Measurements from ENCODE around the gene TMEM41A. TPM values are rescaled to one million over a fixed set of nuclear protein-coding genes. Genes with fewer than 3 reads are reported as not detected.

The TMEM41A gene
- total RNA-seq, 1 donor from 2014 or later: 15.9 TPM

DNA sequence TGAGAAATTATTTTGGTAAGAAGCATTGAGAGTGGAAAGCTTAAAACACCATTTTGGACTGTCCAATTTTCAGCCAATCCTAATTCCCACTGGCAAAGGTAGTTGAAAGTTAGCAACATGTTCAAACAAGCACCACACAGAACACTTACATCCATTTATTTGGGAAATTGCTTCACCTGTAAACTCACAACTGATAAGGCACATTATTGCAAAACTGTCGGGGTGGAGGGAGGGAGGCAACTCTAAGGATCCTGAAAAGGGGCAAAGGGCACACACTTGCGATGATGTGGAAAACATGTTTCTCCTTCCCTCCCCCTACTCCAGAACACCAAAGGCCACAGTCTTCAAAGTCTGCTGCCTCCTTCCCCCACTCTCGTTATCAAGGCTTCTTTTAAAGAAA is 9.4 kb downstream of the TMEM41A start:
- peaks cover 9% of the 10 kb centered on the region for H3K36me3 Mint-ChIP-seq (ENCODE audit: low read depth)
- no peaks in the 10 kb centered on the region for H3K4me1 Mint-ChIP-seq (ENCODE audit: low read depth)
- H3K27me3 Mint-ChIP-seq (ENCODE audit: low read depth): no peaks in the 10 kb centered on the region
- no peak overlapping the region for H3K4me3 Mint-ChIP-seq (ENCODE audit: unreplicated experiment)
- TF ChIP-seq, protein P1, sequence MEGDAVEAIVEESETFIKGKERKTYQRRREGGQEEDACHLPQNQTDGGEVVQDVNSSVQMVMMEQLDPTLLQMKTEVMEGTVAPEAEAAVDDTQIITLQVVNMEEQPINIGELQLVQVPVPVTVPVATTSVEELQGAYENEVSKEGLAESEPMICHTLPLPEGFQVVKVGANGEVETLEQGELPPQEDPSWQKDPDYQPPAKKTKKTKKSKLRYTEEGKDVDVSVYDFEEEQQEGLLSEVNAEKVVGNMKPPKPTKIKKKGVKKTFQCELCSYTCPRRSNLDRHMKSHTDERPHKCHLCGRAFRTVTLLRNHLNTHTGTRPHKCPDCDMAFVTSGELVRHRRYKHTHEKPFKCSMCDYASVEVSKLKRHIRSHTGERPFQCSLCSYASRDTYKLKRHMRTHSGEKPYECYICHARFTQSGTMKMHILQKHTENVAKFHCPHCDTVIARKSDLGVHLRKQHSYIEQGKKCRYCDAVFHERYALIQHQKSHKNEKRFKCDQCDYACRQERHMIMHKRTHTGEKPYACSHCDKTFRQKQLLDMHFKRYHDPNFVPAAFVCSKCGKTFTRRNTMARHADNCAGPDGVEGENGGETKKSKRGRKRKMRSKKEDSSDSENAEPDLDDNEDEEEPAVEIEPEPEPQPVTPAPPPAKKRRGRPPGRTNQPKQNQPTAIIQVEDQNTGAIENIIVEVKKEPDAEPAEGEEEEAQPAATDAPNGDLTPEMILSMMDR (IDR thresholded peaks at IDR 0.05): no peak
- no peak overlapping the region for H3K27ac Mint-ChIP-seq (ENCODE audit: unreplicated experiment)
- no peaks in the 10 kb centered on the region for H3K9me3 Mint-ChIP-seq (ENCODE audit: low read depth)
- DNase-seq (ENCODE audit: low spot score): no peak

DNA sequence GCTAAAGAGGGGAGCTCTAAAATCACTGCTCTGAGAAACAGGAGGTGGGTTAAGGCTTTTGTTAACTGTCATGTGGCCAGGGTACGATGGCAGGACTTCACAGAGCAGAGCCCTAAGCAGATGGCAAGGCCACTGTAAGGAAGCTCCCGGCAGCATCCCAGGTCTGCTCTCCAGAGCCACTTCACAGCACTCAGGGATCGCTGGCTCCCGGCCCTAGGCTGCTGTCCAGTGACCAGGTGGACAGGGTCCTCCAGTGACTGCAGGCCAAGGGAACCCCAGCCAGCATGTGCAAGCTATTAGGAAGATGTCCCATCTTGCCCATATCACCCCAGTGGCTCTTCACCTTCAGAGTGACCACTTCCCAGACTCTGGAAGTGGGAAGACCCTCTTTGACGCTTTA is 10.4 kb downstream of the TMEM41A start:
- Mint-ChIP-seq H3K4me1 (ENCODE audit: low read depth) (no peaks in the 10 kb centered on the region), H3K27ac (ENCODE audit: unreplicated experiment) (no peak overlapping the region)

DNA sequence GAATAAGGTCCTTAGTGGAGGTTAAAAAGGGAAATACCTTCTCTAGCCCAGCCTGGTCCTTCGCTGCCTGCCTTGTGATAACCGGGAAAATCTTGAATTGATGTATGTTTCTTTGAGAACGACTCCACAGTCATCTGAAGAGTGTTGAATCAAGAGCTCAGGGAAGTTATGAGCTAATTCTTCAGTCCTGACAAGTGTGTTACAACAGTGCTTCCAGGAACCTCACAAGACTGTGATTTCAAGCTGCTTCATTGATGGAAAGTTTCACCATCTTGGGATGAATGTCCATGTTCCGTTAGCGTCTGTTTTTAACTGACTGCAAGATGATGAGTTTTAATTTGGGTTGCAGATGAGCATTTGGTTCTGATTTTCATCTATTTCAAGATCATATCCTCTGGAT is 12.4 kb downstream of the TMEM41A start:
- H3K4me3 Mint-ChIP-seq (ENCODE audit: unreplicated experiment): no peak overlapping the region
- TF ChIP-seq, protein P1 (IDR thresholded peaks at IDR 0.05): no peak
- no peaks in the 10 kb centered on the region for H3K27me3 Mint-ChIP-seq (ENCODE audit: low read depth)
- H3K27ac Mint-ChIP-seq (ENCODE audit: unreplicated experiment): no peak overlapping the region
- H3K36me3 Mint-ChIP-seq (ENCODE audit: low read depth): peaks cover 14% of the 10 kb centered on the region
- no peaks in the 10 kb centered on the region for H3K9me3 Mint-ChIP-seq (ENCODE audit: low read depth)
- DNase-seq (ENCODE audit: low spot score): no peak
- H3K4me1 Mint-ChIP-seq (ENCODE audit: low read depth): no peaks in the 10 kb centered on the region

More for the DNA sequence above, 10.4 kb downstream of the TMEM41A start:
- H3K36me3 Mint-ChIP-seq (ENCODE audit: low read depth): peaks cover 3% of the 10 kb centered on the region
- H3K4me3 Mint-ChIP-seq (ENCODE audit: unreplicated experiment): no peak overlapping the region
- TF ChIP-seq, protein P1 (IDR thresholded peaks at IDR 0.05): no peak
- H3K27me3 Mint-ChIP-seq (ENCODE audit: low read depth): no peaks in the 10 kb centered on the region
- no peaks in the 10 kb centered on the region for H3K9me3 Mint-ChIP-seq (ENCODE audit: low read depth)
- no peak for DNase-seq (ENCODE audit: low spot score)

DNA sequence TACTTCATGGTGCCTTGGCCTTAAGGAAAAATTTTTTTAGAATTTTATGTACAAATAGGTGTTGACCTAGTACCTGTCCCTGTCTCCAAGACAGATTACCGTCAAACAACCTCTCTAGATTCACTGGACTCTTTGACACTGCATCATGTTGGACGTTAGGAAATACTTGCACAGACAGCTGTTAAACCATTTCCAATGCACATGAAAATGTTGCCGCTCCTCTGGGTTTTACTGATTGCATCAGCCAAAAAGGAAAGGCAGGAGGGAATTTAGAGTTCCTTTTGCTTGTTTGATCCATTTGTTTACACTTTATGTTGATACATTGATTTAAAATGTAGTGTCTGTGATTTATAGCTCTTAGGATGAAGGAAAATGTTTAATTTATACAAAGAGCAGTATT is 14.5 kb downstream of the TMEM41A start:
- H3K4me3 Mint-ChIP-seq (ENCODE audit: unreplicated experiment): no peak overlapping the region
- H3K4me1 Mint-ChIP-seq (ENCODE audit: low read depth): no peaks in the 10 kb centered on the region
- H3K36me3 Mint-ChIP-seq (ENCODE audit: low read depth): peaks cover 22% of the 10 kb centered on the region
- no peaks in the 10 kb centered on the region for H3K9me3 Mint-ChIP-seq (ENCODE audit: low read depth)
- TF ChIP-seq, protein P1 (IDR thresholded peaks at IDR 0.05): no peak
- H3K27me3 Mint-ChIP-seq (ENCODE audit: low read depth): no peaks in the 10 kb centered on the region
- H3K27ac Mint-ChIP-seq (ENCODE audit: unreplicated experiment): no peak overlapping the region
- DNase-seq (ENCODE audit: low spot score): no peak

DNA sequence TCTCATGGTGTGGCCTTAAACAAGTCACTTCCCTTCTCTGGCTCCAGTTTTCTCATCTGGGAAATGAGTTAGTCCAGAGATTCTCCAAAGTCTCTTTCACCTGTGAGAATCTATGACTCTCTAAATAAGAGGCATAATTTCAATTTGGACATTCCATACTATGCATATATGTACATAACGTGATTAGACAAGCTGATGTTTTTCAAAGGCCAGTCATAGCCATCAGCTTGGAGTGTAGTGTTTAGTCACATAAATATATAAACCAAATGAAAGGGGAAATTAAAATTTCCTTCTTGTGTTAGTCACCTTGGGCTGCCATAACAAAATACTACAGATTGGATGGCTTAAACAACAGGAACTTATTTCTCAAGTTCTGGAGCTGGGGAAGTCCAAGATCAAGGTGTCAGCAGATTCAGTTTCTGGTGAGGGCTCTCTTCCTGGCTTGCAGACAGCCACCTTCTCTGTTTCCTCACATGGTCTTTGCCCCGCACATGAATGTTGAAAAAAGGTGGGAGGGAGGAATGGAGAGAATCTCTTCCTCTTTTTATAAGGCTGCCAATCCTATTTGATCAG is 19.4 kb downstream of the TMEM41A start:
- no peak for DNase-seq (ENCODE audit: low spot score)
- H3K4me3 Mint-ChIP-seq (ENCODE audit: unreplicated experiment): no peak overlapping the region
- no peaks in the 10 kb centered on the region for H3K4me1 Mint-ChIP-seq (ENCODE audit: low read depth)
- peaks cover 30% of the 10 kb centered on the region for H3K36me3 Mint-ChIP-seq (ENCODE audit: low read depth)
- no peaks in the 10 kb centered on the region for H3K9me3 Mint-ChIP-seq (ENCODE audit: low read depth)
- H3K27me3 Mint-ChIP-seq (ENCODE audit: low read depth): no peaks in the 10 kb centered on the region
- TF ChIP-seq, protein P1 (IDR thresholded peaks at IDR 0.05): no peak
- no peak overlapping the region for H3K27ac Mint-ChIP-seq (ENCODE audit: unreplicated experiment)

All from chondrocyte (in vitro differentiated cells).